ENCODE measurements around the gene NKPD1.

GRCh38 chr19:45128806-45129205, 32.0 kb downstream of the NKPD1 start:
- TF ChIP-seq CTCF (IDR thresholded peaks at IDR 0.05 in 2 of 3, conservative IDR thresholded peaks at IDR 0.05 in 1 of 3; ENCODE audit: control insufficient read depth in 2 of 3, extremely low read depth in 1 of 3, insufficient read depth in 1 of 3, low read depth in 3 of 3, low read length in 3 of 3) = no peak
- TF ChIP-seq BMI1 (IDR thresholded peaks at IDR 0.05; ENCODE audit: borderline replicate concordance) = no peak
- TF ChIP-seq GABPA (IDR thresholded peaks at IDR 0.05; ENCODE audit: low read depth) = no peak
- TF ChIP-seq RELA (IDR thresholded peaks at IDR 0.05; ENCODE audit: borderline replicate concordance, partially characterized antibody) = no peak
- no peak for TF ChIP-seq CHD2 (IDR thresholded peaks at IDR 0.05; ENCODE audit: borderline replicate concordance, low read depth, low read length)
- TF ChIP-seq EZH2 (IDR thresholded peaks at IDR 0.05; ENCODE audit: borderline replicate concordance, control insufficient read depth, low read depth, low read length) = no peak
- TF ChIP-seq RFX5 (IDR thresholded peaks at IDR 0.05; ENCODE audit: low read depth, low read length) = no peak
- no peak for TF ChIP-seq FOXK2 (IDR thresholded peaks at IDR 0.05)
- no peak for TF ChIP-seq POLR2AphosphoS5 (IDR thresholded peaks at IDR 0.05; ENCODE audit: low read length)
